ENCODE measurements around the gene PAK5.

Gene PAK5

DNA sequence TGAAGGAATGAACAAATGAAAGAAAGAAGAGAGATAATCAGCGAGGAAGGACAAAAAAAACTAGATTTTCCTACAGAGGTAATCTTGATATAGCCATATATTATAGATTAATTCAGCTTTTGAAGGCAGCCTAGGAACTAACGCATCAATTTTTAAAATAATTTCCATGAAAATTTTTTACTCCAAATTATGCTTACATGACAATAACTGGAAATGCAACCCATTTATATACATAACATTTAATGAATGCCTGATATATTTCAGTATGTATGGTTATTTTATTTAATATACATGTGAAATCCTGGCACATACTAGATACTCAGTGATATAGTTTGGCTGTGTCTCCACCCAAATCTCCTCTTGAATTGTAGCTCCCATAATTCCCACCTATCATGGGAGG is 166.8 kb downstream of the PAK5 start:
- H3K9ac ChIP-seq, result no peak overlapping the region

GRCh38 chr20:9668381-9668780 is 170.5 kb downstream of the PAK5 start:
- no peaks in the 10 kb centered on the region for H3K4me1 ChIP-seq
- H3K79me2 ChIP-seq, result no peaks in the 10 kb centered on the region
- no peaks in the 10 kb centered on the region for H3K27me3 ChIP-seq (ENCODE audit: control insufficient read depth, insufficient read depth, low read length)
- H3K4me2 ChIP-seq (ENCODE audit: low read length), result no peak overlapping the region
- no peak overlapping the region for H3K27ac ChIP-seq
- H3K9ac ChIP-seq, result no peak overlapping the region
- H3K4me3 ChIP-seq (ENCODE audit: low read depth, low read length), result no peak overlapping the region
- H3K36me3 ChIP-seq (ENCODE audit: control insufficient read depth, insufficient read depth, low read length), result no peaks in the 10 kb centered on the region
- no peaks in the 10 kb centered on the region for H3K9me3 ChIP-seq (ENCODE audit: control insufficient read depth, low read length)
- no peak for TF ChIP-seq CTCF (IDR thresholded peaks at IDR 0.05)
- no peak overlapping the region for H2AFZ ChIP-seq

More for the DNA sequence above, 166.8 kb downstream of the PAK5 start:
- H3K4me3 ChIP-seq (ENCODE audit: low read depth, low read length), result no peak overlapping the region
- no peak overlapping the region for H2AFZ ChIP-seq
- no peaks in the 10 kb centered on the region for H3K9me3 ChIP-seq (ENCODE audit: control insufficient read depth, low read length)
- no peak overlapping the region for H3K27ac ChIP-seq
- no peak for TF ChIP-seq CTCF (IDR thresholded peaks at IDR 0.05)
- H3K4me1 ChIP-seq, result no peaks in the 10 kb centered on the region
- no peaks in the 10 kb centered on the region for H3K79me2 ChIP-seq
- no peaks in the 10 kb centered on the region for H3K27me3 ChIP-seq (ENCODE audit: control insufficient read depth, insufficient read depth, low read length)
- no peaks in the 10 kb centered on the region for H3K36me3 ChIP-seq (ENCODE audit: control insufficient read depth, insufficient read depth, low read length)
- no peak overlapping the region for H3K4me2 ChIP-seq (ENCODE audit: low read length)

GRCh38 chr20:9663423-9663822 is 175.5 kb downstream of the PAK5 start:
- Histone ChIP-seq H3K27ac (no peak overlapping the region), H3K79me2 (no peaks in the 10 kb centered on the region), H3K27me3 (ENCODE audit: control insufficient read depth, insufficient read depth, low read length) (no peaks in the 10 kb centered on the region), H3K4me2 (ENCODE audit: low read length) (no peak overlapping the region), H2AFZ (no peak overlapping the region), H3K4me1 (no peaks in the 10 kb centered on the region), H3K9me3 (ENCODE audit: control insufficient read depth, low read length) (no peaks in the 10 kb centered on the region), H3K4me3 (ENCODE audit: low read depth, low read length) (no peak overlapping the region), H3K36me3 (ENCODE audit: control insufficient read depth, insufficient read depth, low read length) (no peaks in the 10 kb centered on the region), H3K9ac (no peak overlapping the region)
- no peak for TF ChIP-seq CTCF (IDR thresholded peaks at IDR 0.05)

DNA sequence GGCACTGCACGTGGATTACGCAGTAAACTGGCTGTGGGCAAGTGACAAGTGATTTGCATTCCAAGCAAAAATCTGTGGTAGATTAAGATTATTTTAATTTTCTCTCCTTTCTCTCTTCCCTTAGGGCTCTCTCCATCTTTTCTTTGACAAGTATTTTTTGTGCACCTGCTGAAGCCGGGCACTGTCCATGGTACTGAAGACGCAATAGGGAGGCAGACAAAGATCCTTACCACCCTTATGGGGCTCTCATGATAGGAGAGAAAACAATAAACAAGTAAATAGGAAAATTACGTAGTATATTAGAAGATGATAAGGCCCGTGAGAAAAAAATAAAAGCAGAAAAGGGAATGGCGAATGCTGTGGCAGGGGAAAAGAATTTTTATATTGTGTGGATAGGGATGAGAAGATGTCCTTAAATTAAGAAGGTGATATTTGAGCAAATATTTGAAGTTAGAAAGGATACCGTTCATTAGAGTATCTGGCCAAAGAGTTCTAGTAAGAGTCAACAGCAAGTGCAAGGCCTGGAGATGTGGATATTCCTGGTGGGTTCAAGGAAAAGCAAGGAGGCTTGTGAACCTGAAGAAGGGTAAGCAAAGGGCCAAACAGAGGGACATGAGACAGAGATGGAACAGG is 178.5 kb downstream of the PAK5 start:
- Histone ChIP-seq H3K4me3 (ENCODE audit: low read depth, low read length) (no peak overlapping the region), H3K27me3 (ENCODE audit: control insufficient read depth, insufficient read depth, low read length) (no peaks in the 10 kb centered on the region), H3K4me1 (no peaks in the 10 kb centered on the region), H3K36me3 (ENCODE audit: control insufficient read depth, insufficient read depth, low read length) (no peaks in the 10 kb centered on the region), H3K27ac (no peak overlapping the region), H3K9ac (no peak overlapping the region), H2AFZ (no peak overlapping the region), H3K9me3 (ENCODE audit: control insufficient read depth, low read length) (no peaks in the 10 kb centered on the region), H3K79me2 (no peaks in the 10 kb centered on the region), H3K4me2 (ENCODE audit: low read length) (no peak overlapping the region)
- no peak for TF ChIP-seq CTCF (IDR thresholded peaks at IDR 0.05)

DNA sequence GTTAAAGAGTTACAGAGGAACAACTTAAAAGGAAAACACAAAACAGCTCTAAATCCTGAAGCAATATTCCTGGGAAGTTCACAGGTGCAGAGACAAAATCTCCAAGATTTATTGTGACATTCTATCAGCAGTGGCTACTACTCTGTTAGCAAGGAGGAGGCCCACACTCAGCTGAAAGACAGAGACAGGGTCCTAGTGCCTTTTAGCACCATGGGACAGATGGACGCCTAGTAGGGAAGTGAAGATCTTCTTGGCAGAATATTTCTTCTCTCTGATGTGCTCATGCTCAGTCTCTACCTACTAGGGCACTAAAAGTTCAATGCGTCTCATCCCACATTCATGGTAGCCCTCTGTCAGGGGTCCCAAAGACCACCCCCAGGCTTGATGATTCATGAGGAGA is 191.1 kb downstream of the PAK5 start:
- no peak overlapping the region for H3K27ac ChIP-seq
- no peak for TF ChIP-seq CTCF (IDR thresholded peaks at IDR 0.05)
- no peaks in the 10 kb centered on the region for H3K36me3 ChIP-seq (ENCODE audit: control insufficient read depth, insufficient read depth, low read length)
- no peak overlapping the region for H3K9ac ChIP-seq
- no peak overlapping the region for H3K4me3 ChIP-seq (ENCODE audit: low read depth, low read length)
- no peaks in the 10 kb centered on the region for H3K9me3 ChIP-seq (ENCODE audit: control insufficient read depth, low read length)
- H3K4me1 ChIP-seq, result no peaks in the 10 kb centered on the region
- H2AFZ ChIP-seq, result no peak overlapping the region
- H3K27me3 ChIP-seq (ENCODE audit: control insufficient read depth, insufficient read depth, low read length), result no peaks in the 10 kb centered on the region
- no peaks in the 10 kb centered on the region for H3K79me2 ChIP-seq
- no peak overlapping the region for H3K4me2 ChIP-seq (ENCODE audit: low read length)
